ENCODE data around the gene CANT1.

- no peak for TF ChIP-seq EZH2 (IDR thresholded peaks at IDR 0.05)
- TF ChIP-seq POLR2AphosphoS5 (IDR thresholded peaks at IDR 0.05; ENCODE audit: borderline replicate concordance, low read depth, low read length), result no peak
- TF ChIP-seq FOXP2 (optimal IDR thresholded peaks at IDR 0.05; ENCODE audit: control extremely low read depth, extremely low read length, insufficient read depth), result peak; percentile 11
These were observed 14.6 kb upstream of the CANT1 start, which contains the start of gene C1QTNF1 for GRCh38 chr17:79023886-79024771.
